Body of pancreas (tissue), 4 donors: ENCODE measurements around the gene KIF24. TPM values are rescaled to one million over a fixed set of nuclear protein-coding genes. Genes with fewer than 3 reads are reported as not detected.

Experiments used
- ATAC-seq: fragments of 150-250 bp; one replicate; pipeline ENCODE4 v1.9.1; 2016
- DNase-seq, 4 donors: peaks; one replicate each; pipeline ENCODE4 v3.0.0-alpha.2; 2019
- H3K27ac ChIP-seq, 4 donors: fragments of 200-600 bp; sonication (generic); 1 replicate in 3 of 4; 2 replicates in 1 of 4; pipeline versions ENCODE4 v1.5.1 to v1.6.1; 2016 to 2019; ENCODE audit warnings: mild to moderate bottlenecking in 1 of 4, mixed read lengths in 1 of 4, moderate library complexity in 1 of 4
- H3K27me3 ChIP-seq, 2 donors: fragments of 200-600 bp; sonication (generic); one replicate each; pipeline ENCODE4 v1.6.0; 2016; ENCODE audit warnings: mild to moderate bottlenecking in 1 of 2
- H3K36me3 ChIP-seq, 2 donors: fragments of 200-600 bp; sonication (generic); replicated peaks in 1 of 2; 2 replicates each; pipeline ENCODE4 v1.5.1; 2016; ENCODE audit warnings: low read depth in 2 of 2; ENCODE audit not compliant: insufficient read depth in 1 of 2
- H3K4me1 ChIP-seq: fragments of 200-600 bp; sonication (generic); one replicate; pipeline ENCODE4 v1.6.0; 2016
- H3K4me3 ChIP-seq, 2 donors: fragments of 200-600 bp; sonication (generic); 1 replicate in 1 of 2; 2 replicates in 1 of 2; pipeline ENCODE4 v1.5.1; 2016 to 2019
- H3K9me3 ChIP-seq, 3 donors: fragments of 200-600 bp; sonication (generic); 1 replicate in 2 of 3; 2 replicates in 1 of 3; pipeline ENCODE4 v1.5.1; 2016
- CTCF ChIP-seq, 7 experiments: fragments of 450-650 bp in 4 of 7; fragments of 200-600 bp in 3 of 7; sonication (generic) in 3 of 7; IDR thresholded peaks; one replicate each; pipeline ENCODE4 v1.5.1; 2016 to 2019; ENCODE audit warnings: antibody characterized with exemption in 7 of 7
- POLR2A ChIP-seq, 3 donors: fragments of 450-650 bp; IDR thresholded peaks; one replicate each; pipeline ENCODE4 v1.6.1; 2016; ENCODE audit warnings: antibody characterized with exemption in 3 of 3, mild to moderate bottlenecking in 2 of 3
- WGBS, 2 donors: methylation state at CpG; one replicate each; pipeline ENCODE4 v1.1.5; 2017; 5-methylcytosine and 5-hydroxymethylcytosine counted together
- intact Hi-C: fragments of 100-400 bp; cut with DNase I; formaldehyde crosslinking; loops from one replicate; pipeline ENCODE4 v1.15.1; 2023
- small RNA-seq: library from RNA; depleted of rRNA; stranded (forward); fragments of <200 nt; gene quantifications from one replicate; pipeline ENCODE3, GENCODE V24; 2016
- total RNA-seq, 2 donors: library from RNA; depleted of rRNA; stranded (reverse); fragments of >200 nt; gene quantifications; one replicate each; pipeline ENCODE4 v1.1.0, GENCODE V29; 2016

KIF24 gene
- total RNA-seq, 2 donors from 2014 or later, result 0.26 to 0.33 TPM

GRCh38 chr9:34279411-34279810, 49.7 kb downstream of the KIF24 start:
- ATAC-seq (no peak), DNase-seq (no peak)
- Histone ChIP-seq H3K27me3 (no peaks in the 10 kb centered on the region), H3K9me3 (no peaks in the 10 kb centered on the region), H3K4me1 (no peaks in the 10 kb centered on the region), H3K27ac (no peak overlapping the region), H3K36me3 (no peaks in the 10 kb centered on the region), H3K4me3 (no peak overlapping the region)
- 80 to 81% methylated on average over 3 of the region's 3 CpGs for WGBS, 2 donors
- TF ChIP-seq POLR2A (IDR thresholded peaks at IDR 0.05) (no peak), CTCF (IDR thresholded peaks at IDR 0.05) (no peak)
- intact Hi-C loops, result no loop called here

Small RNAs within 50 kb of the gene (small RNA-seq; reads per million reads assigned to genes)
- gene RNU2-50P, result not detected

Other genes with a start within 250 kb of the KIF24 start
- 10 to 100 TPM; 14.3 to 19.1 TPM for gene DCAF12, start 202.6 kb downstream of the KIF24 start, total RNA-seq
- gene UBAP1, start 150.2 kb downstream of the KIF24 start, total RNA-seq, result 10 to 100 TPM; 18.9 to 19.1 TPM
- 10 to 100 TPM in 1 of 2 donors, 1 to 10 TPM in 1; 9.2 to 14.0 TPM for gene NUDT2, start 301 bp upstream of the KIF24 start, total RNA-seq
- gene MYORG, start 47.6 kb upstream of the KIF24 start, total RNA-seq, result 10 to 100 TPM; 11.2 to 11.9 TPM
- 1 to 10 TPM; 6.5 to 6.6 TPM for gene FAM219A, start 129.3 kb upstream of the KIF24 start, total RNA-seq
- gene DNAI1, start 129.5 kb upstream of the KIF24 start, total RNA-seq, result 1 to 10 TPM in 1 of 2 donors, under 1 TPM in 1; 0.99 to 2.1 TPM
- gene ENHO, start 193.7 kb upstream of the KIF24 start, total RNA-seq, result 1 to 10 TPM in 1 of 2 donors, not detected in 1; 2.9 TPM